ENCODE data around the gene OPCML.

Gene OPCML

GRCh38 chr11:132802947-132803346 is 729.4 kb downstream of the OPCML start:
- Histone ChIP-seq H3K9me3 (ENCODE audit: control insufficient read depth, insufficient read depth, low read depth, low read length) (no peaks in the 10 kb centered on the region), H3K4me3 (ENCODE audit: low read depth, low read length) (no peak overlapping the region), H3K27me3 (ENCODE audit: control insufficient read depth, insufficient read depth, low read length) (no peaks in the 10 kb centered on the region), H3K27ac (ENCODE audit: low read depth, low read length) (no peak overlapping the region), H3K36me3 (ENCODE audit: control insufficient read depth, insufficient read depth, low read length) (no peaks in the 10 kb centered on the region), H3K9ac (ENCODE audit: low read length) (no peak overlapping the region), H3K4me1 (ENCODE audit: control insufficient read depth, insufficient read depth, low read length) (peaks cover 4% of the 10 kb centered on the region; the same call in 1 of the 2 replicates)

- Histone ChIP-seq H3K4me1 (ENCODE audit: control insufficient read depth, insufficient read depth, low read length) (peaks cover 30% of the 10 kb centered on the region), H3K9ac (ENCODE audit: low read length) (no peak overlapping the region), H3K9me3 (ENCODE audit: control insufficient read depth, insufficient read depth, low read depth, low read length) (no peaks in the 10 kb centered on the region), H3K4me3 (ENCODE audit: low read depth, low read length) (no peak overlapping the region), H3K27ac (ENCODE audit: low read depth, low read length) (no peak overlapping the region), H3K36me3 (ENCODE audit: control insufficient read depth, insufficient read depth, low read length) (no peaks in the 10 kb centered on the region), H3K27me3 (ENCODE audit: control insufficient read depth, insufficient read depth, low read length) (no peaks in the 10 kb centered on the region)
These were observed 738.5 kb downstream of the OPCML start for GRCh38 chr11:132793831-132794230.

- H3K9me3 ChIP-seq (ENCODE audit: control insufficient read depth, insufficient read depth, low read depth, low read length): no peaks in the 10 kb centered on the region
- H3K36me3 ChIP-seq (ENCODE audit: control insufficient read depth, insufficient read depth, low read length): no peaks in the 10 kb centered on the region
- peak overlapping the region; percentile 3 for H3K9ac ChIP-seq (ENCODE audit: low read length)
- H3K4me3 ChIP-seq (ENCODE audit: low read depth, low read length): peak overlapping the region; percentile 53
- no peaks in the 10 kb centered on the region for H3K27me3 ChIP-seq (ENCODE audit: control insufficient read depth, insufficient read depth, low read length)
- peak overlapping the region; percentile 45; the same call in 1 of the 2 replicates for H3K27ac ChIP-seq (ENCODE audit: low read depth, low read length)
- peaks cover 30% of the 10 kb centered on the region for H3K4me1 ChIP-seq (ENCODE audit: control insufficient read depth, insufficient read depth, low read length)
These were observed 739.8 kb downstream of the OPCML start for GRCh38 chr11:132792341-132793140.

GRCh38 chr11:132790971-132791370 is 741.3 kb downstream of the OPCML start:
- Histone ChIP-seq H3K27ac (ENCODE audit: low read depth, low read length) (no peak overlapping the region), H3K9me3 (ENCODE audit: control insufficient read depth, insufficient read depth, low read depth, low read length) (no peaks in the 10 kb centered on the region), H3K27me3 (ENCODE audit: control insufficient read depth, insufficient read depth, low read length) (no peaks in the 10 kb centered on the region), H3K4me1 (ENCODE audit: control insufficient read depth, insufficient read depth, low read length) (peaks cover 32% of the 10 kb centered on the region), H3K36me3 (ENCODE audit: control insufficient read depth, insufficient read depth, low read length) (no peaks in the 10 kb centered on the region), H3K4me3 (ENCODE audit: low read depth, low read length) (no peak overlapping the region), H3K9ac (ENCODE audit: low read length) (no peak overlapping the region)

- Histone ChIP-seq H3K36me3 (ENCODE audit: control insufficient read depth, insufficient read depth, low read length) (no peaks in the 10 kb centered on the region), H3K27me3 (ENCODE audit: control insufficient read depth, insufficient read depth, low read length) (no peaks in the 10 kb centered on the region), H3K9ac (ENCODE audit: low read length) (no peak overlapping the region), H3K4me3 (ENCODE audit: low read depth, low read length) (no peak overlapping the region), H3K4me1 (ENCODE audit: control insufficient read depth, insufficient read depth, low read length) (peaks cover 35% of the 10 kb centered on the region), H3K27ac (ENCODE audit: low read depth, low read length) (no peak overlapping the region), H3K9me3 (ENCODE audit: control insufficient read depth, insufficient read depth, low read depth, low read length) (no peaks in the 10 kb centered on the region)
These were observed 741.8 kb downstream of the OPCML start for GRCh38 chr11:132790466-132790865.

GRCh38 chr11:132788816-132789325 is 743.4 kb downstream of the OPCML start:
- Histone ChIP-seq H3K27ac (ENCODE audit: low read depth, low read length) (no peak overlapping the region), H3K4me3 (ENCODE audit: low read depth, low read length) (no peak overlapping the region), H3K4me1 (ENCODE audit: control insufficient read depth, insufficient read depth, low read length) (peaks cover 32% of the 10 kb centered on the region), H3K9me3 (ENCODE audit: control insufficient read depth, insufficient read depth, low read depth, low read length) (no peaks in the 10 kb centered on the region), H3K36me3 (ENCODE audit: control insufficient read depth, insufficient read depth, low read length) (no peaks in the 10 kb centered on the region), H3K9ac (ENCODE audit: low read length) (no peak overlapping the region), H3K27me3 (ENCODE audit: control insufficient read depth, insufficient read depth, low read length) (no peaks in the 10 kb centered on the region)

GRCh38 chr11:132785878-132786277 is 746.4 kb downstream of the OPCML start:
- no peak overlapping the region for H3K4me3 ChIP-seq (ENCODE audit: low read depth, low read length)
- H3K9me3 ChIP-seq (ENCODE audit: control insufficient read depth, insufficient read depth, low read depth, low read length): no peaks in the 10 kb centered on the region
- H3K9ac ChIP-seq (ENCODE audit: low read length): no peak overlapping the region
- H3K27me3 ChIP-seq (ENCODE audit: control insufficient read depth, insufficient read depth, low read length): no peaks in the 10 kb centered on the region
- peaks cover 6% of the 10 kb centered on the region; the same call in 1 of the 2 replicates for H3K4me1 ChIP-seq (ENCODE audit: control insufficient read depth, insufficient read depth, low read length)
- no peak overlapping the region for H3K27ac ChIP-seq (ENCODE audit: low read depth, low read length)
- H3K36me3 ChIP-seq (ENCODE audit: control insufficient read depth, insufficient read depth, low read length): no peaks in the 10 kb centered on the region

GRCh38 chr11:132784441-132784840 is 747.9 kb downstream of the OPCML start:
- Histone ChIP-seq H3K9ac (ENCODE audit: low read length) (no peak overlapping the region), H3K4me3 (ENCODE audit: low read depth, low read length) (no peak overlapping the region), H3K27me3 (ENCODE audit: control insufficient read depth, insufficient read depth, low read length) (no peaks in the 10 kb centered on the region), H3K4me1 (ENCODE audit: control insufficient read depth, insufficient read depth, low read length) (peaks cover 11% of the 10 kb centered on the region), H3K36me3 (ENCODE audit: control insufficient read depth, insufficient read depth, low read length) (no peaks in the 10 kb centered on the region), H3K27ac (ENCODE audit: low read depth, low read length) (no peak overlapping the region), H3K9me3 (ENCODE audit: control insufficient read depth, insufficient read depth, low read depth, low read length) (no peaks in the 10 kb centered on the region)

GRCh38 chr11:132782102-132782501 is 750.2 kb downstream of the OPCML start:
- Histone ChIP-seq H3K4me3 (ENCODE audit: low read depth, low read length) (no peak overlapping the region), H3K27me3 (ENCODE audit: control insufficient read depth, insufficient read depth, low read length) (no peaks in the 10 kb centered on the region), H3K36me3 (ENCODE audit: control insufficient read depth, insufficient read depth, low read length) (no peaks in the 10 kb centered on the region), H3K27ac (ENCODE audit: low read depth, low read length) (no peak overlapping the region), H3K9me3 (ENCODE audit: control insufficient read depth, insufficient read depth, low read depth, low read length) (no peaks in the 10 kb centered on the region), H3K9ac (ENCODE audit: low read length) (no peak overlapping the region), H3K4me1 (ENCODE audit: control insufficient read depth, insufficient read depth, low read length) (peaks cover 16% of the 10 kb centered on the region)

- H3K4me1 ChIP-seq (ENCODE audit: control insufficient read depth, insufficient read depth, low read length): peaks cover 11% of the 10 kb centered on the region
- no peak overlapping the region for H3K27ac ChIP-seq (ENCODE audit: low read depth, low read length)
- H3K9ac ChIP-seq (ENCODE audit: low read length): no peak overlapping the region
- no peaks in the 10 kb centered on the region for H3K27me3 ChIP-seq (ENCODE audit: control insufficient read depth, insufficient read depth, low read length)
- no peaks in the 10 kb centered on the region for H3K36me3 ChIP-seq (ENCODE audit: control insufficient read depth, insufficient read depth, low read length)
- no peak overlapping the region for H3K4me3 ChIP-seq (ENCODE audit: low read depth, low read length)
- H3K9me3 ChIP-seq (ENCODE audit: control insufficient read depth, insufficient read depth, low read depth, low read length): peaks cover 2% of the 10 kb centered on the region; the same call in 1 of the 2 replicates
These were observed 752.3 kb downstream of the OPCML start for GRCh38 chr11:132780046-132780445.

- Histone ChIP-seq H3K9me3 (ENCODE audit: control insufficient read depth, insufficient read depth, low read depth, low read length) (peaks cover 2% of the 10 kb centered on the region; the same call in 1 of the 2 replicates), H3K27me3 (ENCODE audit: control insufficient read depth, insufficient read depth, low read length) (no peaks in the 10 kb centered on the region), H3K27ac (ENCODE audit: low read depth, low read length) (no peak overlapping the region), H3K9ac (ENCODE audit: low read length) (no peak overlapping the region), H3K4me3 (ENCODE audit: low read depth, low read length) (no peak overlapping the region), H3K36me3 (ENCODE audit: control insufficient read depth, insufficient read depth, low read length) (no peaks in the 10 kb centered on the region), H3K4me1 (ENCODE audit: control insufficient read depth, insufficient read depth, low read length) (peaks cover 11% of the 10 kb centered on the region)
These were observed 752.8 kb downstream of the OPCML start for GRCh38 chr11:132779497-132779896.
